Medulla oblongata (tissue), 1 donor: ENCODE data around the gene HTD2.

Experiments
- DNase-seq: peaks from one replicate; pipeline ENCODE4 v3.0.0-alpha.2; 2015; ENCODE audit errors: extremely low spot score

The HTD2 gene

DNA sequence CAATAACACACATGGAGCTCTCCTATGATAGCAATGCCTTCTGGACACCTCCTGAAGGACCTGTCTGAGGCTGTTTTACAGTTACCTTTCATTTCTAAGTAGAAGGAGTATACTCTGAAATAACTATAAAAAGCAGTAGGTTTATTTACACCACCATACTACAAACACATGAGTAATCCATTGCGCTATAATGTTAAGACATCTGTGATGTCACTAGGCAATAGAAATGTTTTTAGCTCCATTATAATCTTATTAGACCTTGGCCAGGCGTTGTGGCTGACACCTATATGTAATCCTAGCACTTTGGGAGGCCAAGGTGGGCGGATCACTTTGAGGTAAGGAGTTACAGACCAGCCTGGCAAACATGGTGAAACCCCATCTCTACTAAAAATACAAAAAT, 51.1 kb downstream of the HTD2 start:
- no peak for DNase-seq

- no peak for DNase-seq
Measured at GRCh38 chr3:58358092-58358491, 51.8 kb downstream of the HTD2 start.

DNA sequence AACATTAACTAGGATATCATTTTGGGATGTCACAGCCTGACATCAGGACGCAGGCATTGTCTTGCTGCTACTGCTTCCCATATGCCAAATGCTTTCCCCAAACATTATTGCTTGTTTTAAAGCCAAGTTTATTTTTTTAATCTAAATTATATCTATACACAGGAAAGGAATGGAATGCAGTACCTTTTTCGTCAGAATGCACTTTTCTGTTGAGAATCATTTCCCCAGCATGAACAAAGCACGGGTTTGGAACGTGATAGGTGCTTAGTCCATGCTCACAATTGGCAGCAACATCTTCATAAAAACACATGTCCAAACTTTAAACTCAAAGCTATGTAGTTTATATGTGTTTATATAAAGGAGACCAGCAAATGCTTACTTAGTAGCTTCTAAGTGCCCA, 52.5 kb downstream of the HTD2 start:
- DNase-seq: no peak

- no peak for DNase-seq
Measured at GRCh38 chr3:58359621-58360020, 53.3 kb downstream of the HTD2 start.

GRCh38 chr3:58361866-58362265, 55.5 kb downstream of the HTD2 start:
- DNase-seq: no peak

GRCh38 chr3:58366699-58367098, 60.4 kb downstream of the HTD2 start:
- no peak for DNase-seq

- no peak for DNase-seq
Measured at GRCh38 chr3:58369038-58369437, 62.7 kb downstream of the HTD2 start.
